GM18909 (cell line): ENCODE results near the gene RETREG3.
A peak's percentile ranks its signal among the peaks of the same experiment; 100 is the strongest.
"Not testable (repeated sequence)": the region's sequence is repeated elsewhere in the genome, so short reads cannot be mapped to it uniquely, and the experiment has no call there.

Experiments
- ATAC-seq: cut with Tn5 transposase; IDR thresholded peaks from one replicate; pipeline ENCODE4 v1.9.1; 2021; ENCODE audit warnings: mild to moderate bottlenecking; ENCODE audit not compliant: unreplicated experiment, poor library complexity

The RETREG3 gene

GRCh38 chr17:42609182-42609813 lies at the start of gene RETREG3, which contains the start of gene TUBG1:
RETREG3 (minus strand) TSS chr17:42609374; CDS start chr17:42609324, 50 bp downstream.
TUBG1 (plus strand) TSS chr17:42609683; CDS start chr17:42609738, 55 bp downstream.
- peak; percentile 90 for ATAC-seq

GRCh38 chr17:42657824-42658588 lies 48.8 kb upstream of the RETREG3 start:
- no peak for ATAC-seq

- ATAC-seq: no peak
Observed at GRCh38 chr17:42655528-42655927, 46.4 kb upstream of the RETREG3 start.

- no peak for ATAC-seq
Observed at GRCh38 chr17:42653179-42654124, 44.3 kb upstream of the RETREG3 start.

GRCh38 chr17:42651392-42651791 lies 42.2 kb upstream of the RETREG3 start:
- ATAC-seq: no peak

GRCh38 chr17:42647778-42648177 lies 38.6 kb upstream of the RETREG3 start:
- no peak for ATAC-seq

GRCh38 chr17:42642336-42642735 lies 33.2 kb upstream of the RETREG3 start:
- no peak for ATAC-seq

- no peak for ATAC-seq
Observed at GRCh38 chr17:42640121-42640520, 30.9 kb upstream of the RETREG3 start.

GRCh38 chr17:42639525-42640113 lies 30.4 kb upstream of the RETREG3 start:
- no peak for ATAC-seq

- ATAC-seq: no peak
Observed at GRCh38 chr17:42632949-42633444, 23.8 kb upstream of the RETREG3 start.

- no peak for ATAC-seq
Observed at GRCh38 chr17:42629411-42630009, 20.3 kb upstream of the RETREG3 start.

- not testable (repeated sequence) for ATAC-seq
Observed at GRCh38 chr17:42627032-42627764, 18.0 kb upstream of the RETREG3 start.

GRCh38 chr17:42623732-42624596 lies 14.8 kb upstream of the RETREG3 start:
- ATAC-seq: no peak

GRCh38 chr17:42623271-42623670 lies 14.1 kb upstream of the RETREG3 start:
- ATAC-seq: no peak

- not testable (repeated sequence) for ATAC-seq
Observed at GRCh38 chr17:42621987-42622386, 12.8 kb upstream of the RETREG3 start.

- ATAC-seq: peak; percentile 75
Observed at GRCh38 chr17:42618442-42619150, 9.4 kb upstream of the RETREG3 start.

- peak; percentile 27 for ATAC-seq
Observed at GRCh38 chr17:42617956-42618431, 8.8 kb upstream of the RETREG3 start.
